GM12891 (cell line): ENCODE measurements around the gene MYL6.
A peak's percentile ranks its signal among the peaks of the same experiment; 100 is the strongest.

Source experiments
- PAX5 ChIP-seq: IDR thresholded peaks from 2 replicates; pipeline ENCODE4 v1.6.1; 2011; ENCODE audit warnings: low read length, moderate library complexity, mild to moderate bottlenecking; ENCODE audit not compliant: insufficient read depth, severe bottlenecking
- POLR2A ChIP-seq: IDR thresholded peaks from 2 replicates; pipeline ENCODE4 v1.6.1; 2011; ENCODE audit warnings: low read depth, low read length, control low read depth
- POLR2AphosphoS5 ChIP-seq: IDR thresholded peaks from 2 replicates; pipeline ENCODE4 v1.6.1; 2011; ENCODE audit warnings: low read depth, low read length, control low read depth
- POU2F2 ChIP-seq: IDR thresholded peaks from 2 replicates; pipeline ENCODE4 v1.6.1; 2011; ENCODE audit warnings: low read depth, mild to moderate bottlenecking, control low read depth, low read length, moderate library complexity
- TAF1 ChIP-seq: IDR thresholded peaks from 2 replicates; pipeline ENCODE4 v1.6.1; 2011; ENCODE audit warnings: low read depth, low read length, control low read depth

DNA sequence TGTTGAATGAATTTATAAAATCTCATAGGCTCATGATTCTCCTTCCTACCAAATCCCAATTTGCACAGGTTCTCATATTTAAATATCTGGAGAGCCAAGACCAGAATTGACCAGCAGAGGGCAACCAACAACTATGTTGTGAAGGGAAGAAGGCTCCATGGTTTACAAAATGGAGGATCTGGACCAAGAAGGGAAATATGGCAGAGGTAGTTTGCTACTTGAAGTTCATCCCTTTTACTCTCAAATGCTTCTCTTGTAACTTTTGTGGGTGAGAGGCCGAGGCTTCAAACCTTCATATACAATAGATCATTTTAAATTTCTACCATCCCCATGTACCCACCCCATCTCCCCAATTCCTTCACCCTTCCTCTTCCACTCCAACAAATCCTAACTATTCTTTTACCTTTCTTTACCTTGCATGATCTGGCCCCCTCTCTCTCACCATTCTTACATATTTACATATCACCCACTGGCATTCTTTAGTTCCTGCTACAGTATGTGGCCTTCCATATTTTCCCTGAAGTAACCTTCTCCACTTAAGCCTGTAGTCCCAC, 34.9 kb downstream of the MYL6 start:
- TF ChIP-seq POLR2A (peak; percentile 46; the same call in 1 of the 2 replicates), POLR2AphosphoS5 (no peak), POU2F2 (0 out of 2 replicates have a peak, but pooled peaks have one; percentile 38), TAF1 (peak; percentile 60; the same call in 1 of the 2 replicates), PAX5 (no peak)
